Neuron (in vitro differentiated cells): ENCODE results near the gene SUPT3H.

Experiments used
- H2AFZ ChIP-seq: one replicate; pipeline ENCODE4 v1.6.1; 2013; ENCODE audit warnings: low read depth, mild to moderate bottlenecking, inconsistent platforms, low read length, moderate library complexity
- H3K27me3 ChIP-seq: one replicate; pipeline ENCODE4 v1.6.1; 2013; ENCODE audit warnings: low read length; ENCODE audit not compliant: insufficient read depth
- H3K36me3 ChIP-seq: one replicate; pipeline ENCODE4 v1.6.1; 2013; ENCODE audit warnings: low read length; ENCODE audit not compliant: insufficient read depth
- H3K4me1 ChIP-seq: one replicate; pipeline ENCODE4 v1.6.1; 2013; ENCODE audit warnings: low read length; ENCODE audit not compliant: insufficient read depth
- H3K4me3 ChIP-seq: 2 replicates; pipeline ENCODE4 v1.5.1; 2013; ENCODE audit warnings: mild to moderate bottlenecking, low read length, moderate library complexity
- H3K9me3 ChIP-seq: one replicate; pipeline ENCODE4 v1.6.1; 2013; ENCODE audit warnings: low read length

Gene SUPT3H

GRCh38 chr6:45376310-45377042, 1.3 kb downstream of the SUPT3H start:
- H3K36me3 ChIP-seq: no peaks in the 10 kb centered on the region
- H3K27me3 ChIP-seq: no peaks in the 10 kb centered on the region
- peak overlapping the region; percentile 86 for H2AFZ ChIP-seq

GRCh38 chr6:45375449-45375848, 2.3 kb downstream of the SUPT3H start:
- Histone ChIP-seq H3K4me1 (peaks cover 12% of the 10 kb centered on the region), H3K4me3 (no peak overlapping the region), H2AFZ (no peak overlapping the region), H3K36me3 (no peaks in the 10 kb centered on the region), H3K27me3 (no peaks in the 10 kb centered on the region), H3K9me3 (no peaks in the 10 kb centered on the region)

More at GRCh38 chr6:45376310-45377042, 1.3 kb downstream of the SUPT3H start:
- Histone ChIP-seq H3K9me3 (no peaks in the 10 kb centered on the region), H3K4me1 (peaks cover 12% of the 10 kb centered on the region), H3K4me3 (peak overlapping the region; percentile 63)

- Histone ChIP-seq H3K9me3 (no peaks in the 10 kb centered on the region), H2AFZ (no peak overlapping the region)
Measured at GRCh38 chr6:45371924-45372573, 5.7 kb downstream of the SUPT3H start.

GRCh38 chr6:45369870-45370269, 7.9 kb downstream of the SUPT3H start:
- Histone ChIP-seq H3K4me3 (no peak overlapping the region), H3K9me3 (no peaks in the 10 kb centered on the region), H3K36me3 (no peaks in the 10 kb centered on the region), H3K4me1 (no peaks in the 10 kb centered on the region), H2AFZ (no peak overlapping the region), H3K27me3 (no peaks in the 10 kb centered on the region)

More at GRCh38 chr6:45371924-45372573, 5.7 kb downstream of the SUPT3H start:
- Histone ChIP-seq H3K36me3 (no peaks in the 10 kb centered on the region), H3K4me3 (no peak overlapping the region), H3K4me1 (peaks cover 7% of the 10 kb centered on the region), H3K27me3 (no peaks in the 10 kb centered on the region)

- Histone ChIP-seq H3K4me3 (no peak overlapping the region), H3K4me1 (no peaks in the 10 kb centered on the region), H3K9me3 (no peaks in the 10 kb centered on the region), H3K27me3 (no peaks in the 10 kb centered on the region), H3K36me3 (no peaks in the 10 kb centered on the region), H2AFZ (no peak overlapping the region)
Measured at GRCh38 chr6:45367999-45368398, 9.7 kb downstream of the SUPT3H start.

- Histone ChIP-seq H3K36me3 (no peaks in the 10 kb centered on the region), H3K27me3 (no peaks in the 10 kb centered on the region), H3K9me3 (no peaks in the 10 kb centered on the region), H3K4me3 (no peak overlapping the region), H3K4me1 (no peaks in the 10 kb centered on the region), H2AFZ (no peak overlapping the region)
Measured at GRCh38 chr6:45366534-45366933, 11.2 kb downstream of the SUPT3H start.

- H3K4me1 ChIP-seq: no peaks in the 10 kb centered on the region
- H3K4me3 ChIP-seq: no peak overlapping the region
- H3K36me3 ChIP-seq: peaks cover 3% of the 10 kb centered on the region
- no peaks in the 10 kb centered on the region for H3K9me3 ChIP-seq
- no peaks in the 10 kb centered on the region for H3K27me3 ChIP-seq
- no peak overlapping the region for H2AFZ ChIP-seq
Measured at GRCh38 chr6:45365036-45365435, 12.7 kb downstream of the SUPT3H start.

GRCh38 chr6:45364466-45364865, 13.3 kb downstream of the SUPT3H start:
- H3K9me3 ChIP-seq: no peaks in the 10 kb centered on the region
- H3K36me3 ChIP-seq: peaks cover 3% of the 10 kb centered on the region
- no peaks in the 10 kb centered on the region for H3K27me3 ChIP-seq
- no peak overlapping the region for H2AFZ ChIP-seq
- H3K4me3 ChIP-seq: no peak overlapping the region
- H3K4me1 ChIP-seq: no peaks in the 10 kb centered on the region

GRCh38 chr6:45353654-45354053, 24.1 kb downstream of the SUPT3H start:
- H3K4me1 ChIP-seq: no peaks in the 10 kb centered on the region
- H3K27me3 ChIP-seq: no peaks in the 10 kb centered on the region
- H3K4me3 ChIP-seq: no peak overlapping the region
- no peak overlapping the region for H2AFZ ChIP-seq
- H3K9me3 ChIP-seq: no peaks in the 10 kb centered on the region
- peaks cover 5% of the 10 kb centered on the region for H3K36me3 ChIP-seq

- Histone ChIP-seq H3K4me3 (no peak overlapping the region), H3K9me3 (no peaks in the 10 kb centered on the region), H3K27me3 (no peaks in the 10 kb centered on the region), H3K4me1 (no peaks in the 10 kb centered on the region), H3K36me3 (peaks cover 5% of the 10 kb centered on the region), H2AFZ (no peak overlapping the region)
Measured at GRCh38 chr6:45351667-45352066, 26.1 kb downstream of the SUPT3H start.

- Histone ChIP-seq H3K4me3 (no peak overlapping the region), H3K27me3 (no peaks in the 10 kb centered on the region), H2AFZ (no peak overlapping the region), H3K36me3 (peaks cover 5% of the 10 kb centered on the region), H3K4me1 (no peaks in the 10 kb centered on the region), H3K9me3 (no peaks in the 10 kb centered on the region)
Measured at GRCh38 chr6:45351076-45351475, 26.7 kb downstream of the SUPT3H start.

GRCh38 chr6:45350186-45350710, 27.5 kb downstream of the SUPT3H start:
- no peaks in the 10 kb centered on the region for H3K4me1 ChIP-seq
- no peaks in the 10 kb centered on the region for H3K9me3 ChIP-seq
- no peaks in the 10 kb centered on the region for H3K27me3 ChIP-seq
- H3K4me3 ChIP-seq: no peak overlapping the region
- H3K36me3 ChIP-seq: peaks cover 5% of the 10 kb centered on the region
- H2AFZ ChIP-seq: no peak overlapping the region

- Histone ChIP-seq H3K27me3 (no peaks in the 10 kb centered on the region), H3K9me3 (no peaks in the 10 kb centered on the region), H2AFZ (no peak overlapping the region), H3K4me3 (no peak overlapping the region), H3K4me1 (no peaks in the 10 kb centered on the region), H3K36me3 (no peaks in the 10 kb centered on the region)
Measured at GRCh38 chr6:45344900-45345299, 32.8 kb downstream of the SUPT3H start.
